PC-3 (cell line): ENCODE data around the gene CDK10. TPM values are rescaled to one million over a fixed set of nuclear protein-coding genes. Genes with fewer than 3 reads are reported as not detected.
A peak's percentile ranks its signal among the peaks of the same experiment; 100 is the strongest.

ENCODE experiments used
- ATAC-seq: fragments of 200-7000 bp; cut with Tn5 transposase; 2 replicates; pipeline ENCODE4 v1.9.1; 2020; ENCODE audit warnings: mild to moderate bottlenecking, moderate library complexity
- BruUV-seq: library from RNA; stranded (reverse); fragments of 400-500 nt; replicated peaks from 2 replicates; lab custom pipeline; 2021; lab: Mats Ljungman, UMichigan
- CTCF ChIA-PET: fragments of 300-600 bp; sonication (Branson Sonifier 250); formaldehyde crosslinking; loops from one replicate; lab custom pipeline; 2022; ENCODE audit warnings: antibody characterized with exemption; lab: Charles Lee
- POLR2A ChIA-PET: fragments of 300-600 bp; sonication (Branson Sonifier 250); formaldehyde crosslinking; loops from one replicate; lab custom pipeline; 2022; ENCODE audit warnings: antibody characterized with exemption; ENCODE audit not compliant: unreplicated experiment; lab: Charles Lee
- DNase-seq: peaks from one replicate; pipeline ENCODE4 v3.0.0-alpha.2; 2015
- H2AFZ ChIP-seq: fragments of 300-600 bp; sonication (generic); 2 replicates; pipeline ENCODE4 v1.6.0; 2016; ENCODE audit warnings: antibody characterized with exemption, low read length
- H3F3A ChIP-seq: fragments of 300-600 bp; sonication (generic); one replicate; pipeline ENCODE4 v1.6.0; 2017; ENCODE audit warnings: antibody characterized with exemption, low read length, control low read depth, mild to moderate bottlenecking; ENCODE audit not compliant: unreplicated experiment
- H3K27ac ChIP-seq: fragments of 300-600 bp; sonication (generic); 2 replicates; pipeline ENCODE4 v1.5.1; 2016; ENCODE audit warnings: mild to moderate bottlenecking, low read length
- H3K27me3 ChIP-seq: fragments of 300-600 bp; sonication (generic); 2 replicates; pipeline ENCODE4 v1.6.1; 2016; ENCODE audit warnings: low read length, mixed read lengths
- H3K36me3 ChIP-seq: fragments of 300-600 bp; sonication (generic); 2 replicates; pipeline ENCODE4 v1.6.1; 2016; ENCODE audit warnings: low read depth, mixed run types, low read length, mixed read lengths
- H3K4me1 ChIP-seq: fragments of 300-600 bp; sonication (generic); 2 replicates; pipeline ENCODE4 v1.5.1; 2016; ENCODE audit warnings: low read length; ENCODE audit not compliant: insufficient read depth
- H3K4me2 ChIP-seq: fragments of 300-600 bp; sonication (generic); 2 replicates; pipeline ENCODE4 v1.6.0; 2016; ENCODE audit warnings: low read length
- H3K4me3 ChIP-seq: fragments of 300-600 bp; sonication (generic); 2 replicates; pipeline ENCODE4 v1.5.1; 2016; ENCODE audit warnings: mild to moderate bottlenecking, low read length, mixed read lengths
- H3K79me2 ChIP-seq: fragments of 300-600 bp; sonication (generic); 2 replicates; pipeline ENCODE4 v1.6.1; 2017; ENCODE audit warnings: low read length, mixed read lengths
- H3K9ac ChIP-seq: fragments of 300-600 bp; sonication (generic); 2 replicates; pipeline ENCODE4 v1.6.0; 2016; ENCODE audit warnings: mild to moderate bottlenecking, low read length
- H3K9me2 ChIP-seq: fragments of 300-600 bp; sonication (generic); replicated peaks from 2 replicates; pipeline ENCODE4 v1.6.1; 2016; ENCODE audit warnings: mixed run types, low read length, mixed read lengths
- H3K9me3 ChIP-seq: fragments of 300-600 bp; sonication (generic); 2 replicates; pipeline ENCODE4 v1.6.1; 2016; ENCODE audit warnings: low read length, mixed read lengths
- H4K20me1 ChIP-seq: fragments of 300-600 bp; sonication (generic); 2 replicates; pipeline ENCODE4 v1.6.1; 2016; ENCODE audit warnings: low read length, mixed read lengths
- EZH2 ChIP-seq: fragments of 300-600 bp; sonication (generic); IDR thresholded peaks from one replicate; pipeline ENCODE4 v1.6.1; 2017; ENCODE audit warnings: antibody characterized with exemption, mild to moderate bottlenecking, low read length; ENCODE audit not compliant: unreplicated experiment
- EZH2phosphoT487 ChIP-seq: fragments of 300-600 bp; sonication (generic); IDR thresholded peaks from 2 replicates; pipeline ENCODE4 v1.6.1; 2018; ENCODE audit warnings: mild to moderate bottlenecking, antibody characterized with exemption, low read length, borderline replicate concordance
- intact Hi-C: fragments of 100-400 bp; cut with micrococcal nuclease; formaldehyde crosslinking; loops from 2 replicates; pipeline ENCODE4 v1.9.0; 2023
- total RNA-seq: library from RNA; depleted of rRNA; stranded (reverse); fragments of >200 nt; gene quantifications from 2 replicates; pipeline ENCODE4 v1.2.3, GENCODE V29; 2014
- TF ChIP-seq, protein P1 (sequence below): fragments of 300-600 bp; sonication (generic); conservative IDR thresholded peaks from 2 replicates; pipeline ENCODE4 v1.5.1; 2017; ENCODE audit warnings: antibody characterized with exemption, low read depth, mild to moderate bottlenecking, low read length

Gene CDK10
- total RNA-seq, 1 experiment from 2014 or later = 50.0 TPM

GRCh38 chr16:89722392-89723278, 36.1 kb downstream of the CDK10 start:
- Histone ChIP-seq H3K9ac (peak overlapping the region; percentile 80), H3K4me3 (peak overlapping the region; percentile 72), H3K4me2 (peak overlapping the region; percentile 89), H3K79me2 (peaks cover 26% of the 10 kb centered on the region), H3K36me3 (no peaks in the 10 kb centered on the region), H2AFZ (peak overlapping the region; percentile 12; the same call in 1 of the 2 replicates), H3K9me2 (no peaks in the 10 kb centered on the region), H3K27me3 (no peaks in the 10 kb centered on the region), H4K20me1 (peaks cover 15% of the 10 kb centered on the region), H3F3A (no peaks in the 10 kb centered on the region), H3K9me3 (no peaks in the 10 kb centered on the region), H3K4me1 (peaks cover 26% of the 10 kb centered on the region), H3K27ac (peak overlapping the region; percentile 64)
- TSS peak; percentile 32 for BruUV-seq
- DNase-seq (peak; percentile 82), ATAC-seq (peak; percentile 38)
- ChIA-PET POLR2A (no interaction called here), CTCF (interaction anchor here (0.5 kb wide), 1 partner anchor 114 kb away, joined by 3 read pairs; no protein-coding TSS in a partner anchor)
- TF ChIP-seq EZH2phosphoT487 = no peak
- TF ChIP-seq EZH2 = no peak
- intact Hi-C loops = no loop called here

- Histone ChIP-seq H3F3A (no peaks in the 10 kb centered on the region), H3K4me1 (peaks cover 21% of the 10 kb centered on the region), H4K20me1 (peaks cover 15% of the 10 kb centered on the region), H3K9me2 (no peaks in the 10 kb centered on the region), H3K27ac (no peak overlapping the region), H3K4me2 (peak overlapping the region; percentile 89), H2AFZ (no peak overlapping the region), H3K36me3 (no peaks in the 10 kb centered on the region), H3K4me3 (peak overlapping the region; percentile 72), H3K9ac (peak overlapping the region; percentile 80; the same call in 1 of the 2 replicates), H3K9me3 (no peaks in the 10 kb centered on the region), H3K27me3 (no peaks in the 10 kb centered on the region), H3K79me2 (peaks cover 26% of the 10 kb centered on the region)
- no peak for DNase-seq
- no peak for ATAC-seq
- no TSS peak for BruUV-seq
- ChIA-PET CTCF (interaction anchor here (0.5 kb wide), 1 partner anchor 115 kb away, joined by 3 read pairs; no protein-coding TSS in a partner anchor), POLR2A (no interaction called here)
- TF ChIP-seq EZH2 (no peak), EZH2phosphoT487 (no peak)
- TF ChIP-seq, protein P1, sequence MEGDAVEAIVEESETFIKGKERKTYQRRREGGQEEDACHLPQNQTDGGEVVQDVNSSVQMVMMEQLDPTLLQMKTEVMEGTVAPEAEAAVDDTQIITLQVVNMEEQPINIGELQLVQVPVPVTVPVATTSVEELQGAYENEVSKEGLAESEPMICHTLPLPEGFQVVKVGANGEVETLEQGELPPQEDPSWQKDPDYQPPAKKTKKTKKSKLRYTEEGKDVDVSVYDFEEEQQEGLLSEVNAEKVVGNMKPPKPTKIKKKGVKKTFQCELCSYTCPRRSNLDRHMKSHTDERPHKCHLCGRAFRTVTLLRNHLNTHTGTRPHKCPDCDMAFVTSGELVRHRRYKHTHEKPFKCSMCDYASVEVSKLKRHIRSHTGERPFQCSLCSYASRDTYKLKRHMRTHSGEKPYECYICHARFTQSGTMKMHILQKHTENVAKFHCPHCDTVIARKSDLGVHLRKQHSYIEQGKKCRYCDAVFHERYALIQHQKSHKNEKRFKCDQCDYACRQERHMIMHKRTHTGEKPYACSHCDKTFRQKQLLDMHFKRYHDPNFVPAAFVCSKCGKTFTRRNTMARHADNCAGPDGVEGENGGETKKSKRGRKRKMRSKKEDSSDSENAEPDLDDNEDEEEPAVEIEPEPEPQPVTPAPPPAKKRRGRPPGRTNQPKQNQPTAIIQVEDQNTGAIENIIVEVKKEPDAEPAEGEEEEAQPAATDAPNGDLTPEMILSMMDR = no peak
- intact Hi-C loops = no loop called here
These were observed 37.1 kb downstream of the CDK10 start for GRCh38 chr16:89723279-89724250.
